Measurements from ENCODE around the gene SLC7A6. TPM values are rescaled to one million over a fixed set of nuclear protein-coding genes. Genes with fewer than 3 reads are reported as not detected.
"Not testable (repeated sequence)": the region's sequence is repeated elsewhere in the genome, so short reads cannot be mapped to it uniquely, and the experiment has no call there.

The SLC7A6 gene
- total RNA-seq, 2 donors from 2014 or later: 28.4 to 39.7 TPM

DNA sequence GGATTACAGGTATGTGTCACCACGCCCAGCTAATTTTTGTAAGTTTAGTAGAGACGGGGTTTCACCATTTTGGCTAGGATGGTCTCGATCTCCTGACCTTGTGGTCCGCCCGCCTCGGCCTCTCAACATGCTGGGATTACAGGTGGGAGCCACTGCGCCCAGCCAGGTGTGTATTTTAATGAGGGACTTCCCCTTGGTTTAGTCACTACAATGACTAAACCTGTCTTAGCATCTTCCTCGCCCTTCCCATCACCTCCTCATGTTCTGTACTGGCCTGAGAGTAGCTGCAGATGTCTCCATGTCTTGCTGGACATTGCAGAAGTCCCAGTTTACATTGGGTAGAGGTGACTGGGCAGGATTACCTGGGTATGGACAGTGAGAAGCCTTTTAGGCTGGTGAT, 9.6 kb downstream of the SLC7A6 start:
- intact Hi-C loops (cut with DNase I): no loop called here
- DNase-seq (ENCODE audit: low spot score): no peak

- intact Hi-C loops (cut with DNase I): no loop called here
- DNase-seq (ENCODE audit: low spot score): no peak
Observed at GRCh38 chr16:68274441-68274840, 10.1 kb downstream of the SLC7A6 start.

GRCh38 chr16:68275611-68276191, 11.4 kb downstream of the SLC7A6 start:
- DNase-seq (ENCODE audit: low spot score): no peak
- intact Hi-C loops (cut with DNase I): no loop called here

GRCh38 chr16:68276223-68276622, 11.9 kb downstream of the SLC7A6 start:
- no peak for DNase-seq (ENCODE audit: low spot score)
- intact Hi-C loops (cut with DNase I): no loop called here

GRCh38 chr16:68279726-68280558, 15.6 kb downstream of the SLC7A6 start:
- intact Hi-C loops (cut with DNase I): loop anchor here in 1 of 2 donors (1.0 kb wide), 1 partner anchor 31 kb away; the partner anchor contains the start of gene PRMT7

DNA sequence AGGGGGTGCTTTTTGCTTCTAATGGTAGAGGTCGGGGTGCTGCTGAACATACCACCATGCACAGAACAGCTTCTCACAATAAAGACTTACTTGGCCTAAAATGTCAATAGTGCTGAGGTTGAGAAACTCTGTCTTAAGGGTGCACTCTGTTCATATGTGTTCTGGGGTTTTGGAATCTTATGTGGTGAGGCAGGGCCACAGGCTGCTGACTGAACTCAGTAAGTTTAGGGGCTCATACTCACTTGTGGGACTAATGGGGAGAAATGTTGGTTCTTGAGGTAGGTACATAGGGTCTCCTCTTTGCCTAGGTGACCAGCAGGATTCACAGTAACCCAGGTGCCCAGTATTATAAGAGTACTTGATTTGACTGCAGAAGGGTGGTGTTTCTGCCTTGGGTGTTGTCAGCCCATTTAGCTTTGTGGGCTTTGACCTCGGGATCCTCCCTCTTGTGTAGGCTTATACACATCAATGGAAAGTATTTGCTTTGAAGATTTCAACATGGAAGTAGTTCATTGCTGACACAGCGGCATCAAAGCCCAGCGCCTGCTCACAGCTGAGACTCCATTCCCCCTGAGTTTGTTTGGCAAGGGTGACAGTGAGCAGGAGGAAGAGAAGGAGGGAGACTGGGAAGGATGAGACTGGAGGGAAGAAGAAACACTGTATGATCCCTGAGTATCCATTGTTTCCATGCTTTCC, 17.2 kb downstream of the SLC7A6 start:
- peak; percentile 24 for DNase-seq (ENCODE audit: low spot score)
- intact Hi-C loops (cut with DNase I): no loop called here

More at GRCh38 chr16:68279726-68280558, 15.6 kb downstream of the SLC7A6 start:
- DNase-seq (ENCODE audit: low spot score): peak; percentile 15

- DNase-seq (ENCODE audit: low spot score): no peak
- intact Hi-C loops (cut with DNase I): no loop called here
Observed at GRCh38 chr16:68282064-68282452, 17.7 kb downstream of the SLC7A6 start.

GRCh38 chr16:68283346-68283745, 19.0 kb downstream of the SLC7A6 start:
- DNase-seq (ENCODE audit: low spot score): no peak
- intact Hi-C loops (cut with DNase I): no loop called here

DNA sequence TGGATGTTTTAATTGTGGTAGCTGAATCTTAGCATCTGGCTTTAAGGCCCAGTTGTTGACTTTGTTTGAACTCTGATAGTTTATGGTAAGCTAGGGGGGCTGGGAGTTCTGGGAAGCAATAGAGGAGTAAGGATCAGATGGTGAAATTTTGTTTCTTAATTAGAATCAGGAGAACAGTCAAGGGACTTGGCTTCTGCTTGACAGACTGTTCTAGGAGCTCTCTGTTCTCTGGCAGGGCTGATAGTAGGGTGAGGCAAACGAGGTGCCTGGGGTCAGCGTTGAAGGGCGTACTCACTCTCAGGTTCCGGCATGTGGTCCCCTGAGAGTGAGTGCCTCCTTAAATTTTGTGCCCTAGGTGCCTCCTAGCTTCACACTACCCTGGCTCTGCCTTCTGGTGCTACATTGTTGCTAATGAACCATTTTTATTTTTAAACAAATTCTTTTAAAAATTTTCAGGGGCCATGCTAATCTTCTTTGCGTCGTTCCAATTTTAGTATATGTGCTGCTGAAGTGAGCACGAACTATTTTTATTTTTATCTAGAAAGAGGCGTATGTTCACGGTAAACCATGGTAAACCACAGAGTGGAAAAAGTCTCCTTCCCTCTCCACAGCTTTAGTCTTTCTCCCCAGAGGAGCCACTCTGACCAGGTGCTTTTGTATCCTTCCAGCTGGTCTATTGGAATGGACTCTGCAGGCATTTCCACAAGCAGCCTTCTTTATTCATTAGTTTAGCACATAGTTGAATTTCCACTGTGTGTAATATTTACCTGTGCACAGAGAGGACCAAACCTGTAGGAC, 19.7 kb downstream of the SLC7A6 start:
- intact Hi-C loops (cut with DNase I): no loop called here
- no peak for DNase-seq (ENCODE audit: low spot score)

GRCh38 chr16:68284847-68285246, 20.5 kb downstream of the SLC7A6 start:
- intact Hi-C loops (cut with DNase I): no loop called here
- DNase-seq (ENCODE audit: low spot score): no peak

DNA sequence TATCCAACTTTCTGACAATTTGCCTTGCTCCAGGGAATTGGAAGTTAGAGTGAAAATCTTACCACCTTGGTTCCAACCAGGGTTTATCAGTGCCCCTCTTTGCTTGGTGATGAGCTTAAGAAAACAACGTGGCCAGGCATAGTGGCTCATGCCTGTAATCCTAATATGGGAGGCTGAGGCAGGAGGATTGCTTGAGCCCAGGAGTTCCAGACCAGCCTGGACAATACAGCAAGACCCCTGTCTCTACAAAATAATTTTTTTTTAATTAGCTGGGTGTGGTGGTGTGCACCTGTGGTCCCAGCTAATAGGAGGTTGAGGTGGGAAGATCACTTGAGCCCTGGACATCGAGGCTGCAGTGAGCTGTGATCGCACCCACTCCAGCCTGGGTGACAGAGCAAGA, 21.4 kb downstream of the SLC7A6 start:
- DNase-seq (ENCODE audit: low spot score): no peak
- intact Hi-C loops (cut with DNase I): no loop called here

DNA sequence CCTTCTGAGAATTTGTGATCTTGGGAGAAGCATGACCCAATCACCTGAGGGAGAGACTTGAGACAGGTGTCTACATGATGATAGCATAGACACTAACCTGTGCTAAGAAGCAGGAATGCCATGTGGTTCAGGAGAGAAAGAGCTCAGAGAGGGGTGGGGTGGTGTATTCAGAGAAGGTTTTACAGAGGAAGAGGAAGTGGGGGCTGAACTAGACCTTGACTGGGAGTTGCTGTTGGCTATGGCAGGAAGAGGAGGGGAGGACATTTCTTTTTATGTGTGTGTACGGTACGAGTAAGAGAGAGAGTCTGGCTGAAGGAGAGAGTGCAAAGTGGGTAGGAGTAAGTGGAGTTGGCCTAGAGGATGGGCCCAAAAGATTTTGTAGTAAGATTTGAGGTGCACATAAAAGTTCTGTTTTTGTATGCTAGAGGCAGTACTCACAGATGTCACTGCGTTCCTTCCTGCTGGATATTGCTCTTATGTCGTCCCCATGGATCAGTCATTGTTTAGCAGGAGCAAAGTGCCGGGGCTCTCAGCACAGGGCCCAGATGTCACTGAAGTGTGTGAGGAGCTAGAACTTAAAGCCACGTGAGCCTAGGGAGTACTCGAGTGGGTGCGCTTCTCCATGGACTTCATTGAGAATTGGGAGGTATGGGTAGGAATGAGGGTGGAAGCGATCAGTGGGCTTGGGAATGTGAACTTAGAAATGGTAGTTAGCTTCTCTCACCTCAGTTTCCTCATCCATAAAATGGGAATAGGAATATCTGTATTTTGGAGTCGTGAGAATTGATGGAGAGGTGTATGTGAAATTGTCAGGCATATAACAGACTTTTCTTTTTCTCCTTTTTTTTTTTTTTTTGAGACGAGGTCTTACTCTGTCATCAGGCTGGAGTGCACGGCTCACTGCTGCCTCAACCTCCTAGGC, 22.1 kb downstream of the SLC7A6 start:
- no peak for DNase-seq (ENCODE audit: low spot score)
- intact Hi-C loops (cut with DNase I): no loop called here

DNA sequence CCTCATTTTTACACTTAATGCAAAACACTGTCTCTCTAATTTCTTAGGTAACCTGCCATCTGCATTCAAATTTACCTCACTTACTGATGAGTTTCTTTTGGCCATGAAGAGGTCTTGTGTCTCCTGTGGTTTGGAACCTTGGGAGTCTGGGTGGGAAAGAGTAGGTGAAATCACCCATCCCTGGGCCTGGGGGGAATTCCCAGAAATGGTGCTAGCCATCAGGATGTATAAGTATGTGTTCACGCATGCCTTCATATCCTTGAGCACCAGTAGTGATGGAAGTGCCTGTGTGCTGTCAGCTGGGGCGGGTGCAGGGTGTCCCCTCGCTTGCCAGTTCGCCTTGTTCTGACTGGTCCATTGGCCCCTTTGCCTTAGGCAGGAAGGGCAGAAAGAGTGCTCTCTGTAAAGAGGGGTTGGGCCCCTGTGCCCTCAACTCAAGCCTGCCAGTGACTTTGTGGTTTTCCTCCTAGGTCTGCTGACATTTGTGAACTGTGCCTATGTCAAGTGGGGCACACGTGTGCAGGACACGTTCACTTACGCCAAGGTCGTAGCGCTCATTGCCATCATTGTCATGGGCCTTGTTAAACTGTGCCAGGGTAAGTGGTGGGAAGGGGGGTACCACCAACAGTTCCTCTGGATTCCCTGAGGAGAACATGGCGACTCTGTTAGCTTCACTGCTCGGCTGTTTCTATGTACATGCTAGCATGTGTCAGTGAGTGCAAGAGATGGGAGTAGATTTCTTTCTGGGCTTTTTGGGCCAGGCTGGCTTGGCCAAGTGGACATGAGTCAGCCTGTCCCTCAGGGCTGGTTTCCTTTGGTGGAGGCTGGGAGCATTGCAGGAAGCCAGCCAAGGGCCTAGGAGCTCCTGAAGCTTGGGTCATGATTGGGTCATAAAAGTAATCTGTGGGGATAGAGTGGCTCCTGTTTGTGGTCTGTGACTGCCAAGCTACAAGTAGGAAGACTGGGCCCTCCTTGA, 23.2 kb downstream of the SLC7A6 start:
- intact Hi-C loops (cut with DNase I): no loop called here
- DNase-seq (ENCODE audit: low spot score): peak; percentile 93

DNA sequence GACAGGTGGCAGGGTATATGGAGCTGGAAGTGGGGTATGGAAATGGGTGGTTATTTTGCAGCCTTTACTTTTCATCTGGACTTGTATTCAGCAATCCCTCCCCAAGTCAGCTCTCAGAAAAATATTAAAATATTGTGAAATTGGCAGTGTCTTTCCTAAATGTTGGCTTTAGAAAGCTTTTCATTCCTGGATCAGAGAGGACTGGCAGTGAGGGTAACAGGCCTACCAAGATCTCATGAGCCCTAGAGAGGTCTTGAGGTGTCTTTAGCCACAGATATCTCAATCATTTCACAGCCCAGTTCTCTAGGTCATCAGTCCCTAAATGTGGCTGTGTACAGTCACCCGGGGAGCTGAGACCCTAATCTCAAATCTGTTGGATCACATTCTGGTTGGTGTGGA, 23.9 kb downstream of the SLC7A6 start:
- intact Hi-C loops (cut with DNase I): no loop called here
- no peak for DNase-seq (ENCODE audit: low spot score)

- DNase-seq (ENCODE audit: low spot score); intact Hi-C loops (cut with DNase I): not testable (repeated sequence)
Observed at GRCh38 chr16:68288796-68289195, 24.5 kb downstream of the SLC7A6 start.

DNA sequence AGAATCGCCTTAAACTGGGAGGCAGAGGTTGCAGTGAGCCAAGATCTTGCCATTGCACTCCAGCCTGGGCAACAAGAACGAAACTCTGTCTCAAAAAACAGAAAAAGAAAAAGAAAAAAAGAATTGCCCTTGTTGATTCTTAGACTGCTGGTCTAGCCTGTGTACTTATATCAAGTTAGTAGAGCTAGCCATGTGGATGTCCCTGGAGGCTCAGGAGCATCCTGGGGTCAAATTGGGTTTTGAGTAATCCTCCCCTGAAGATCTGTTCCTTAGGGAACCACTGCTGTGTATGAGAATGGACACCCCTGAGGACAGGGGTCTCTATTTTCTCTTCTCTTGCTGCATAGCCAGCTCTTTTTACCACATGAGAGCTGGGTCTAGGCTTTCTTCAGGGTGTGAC, 24.9 kb downstream of the SLC7A6 start:
- intact Hi-C loops (cut with DNase I): no loop called here
- no peak for DNase-seq (ENCODE audit: low spot score)

DNA sequence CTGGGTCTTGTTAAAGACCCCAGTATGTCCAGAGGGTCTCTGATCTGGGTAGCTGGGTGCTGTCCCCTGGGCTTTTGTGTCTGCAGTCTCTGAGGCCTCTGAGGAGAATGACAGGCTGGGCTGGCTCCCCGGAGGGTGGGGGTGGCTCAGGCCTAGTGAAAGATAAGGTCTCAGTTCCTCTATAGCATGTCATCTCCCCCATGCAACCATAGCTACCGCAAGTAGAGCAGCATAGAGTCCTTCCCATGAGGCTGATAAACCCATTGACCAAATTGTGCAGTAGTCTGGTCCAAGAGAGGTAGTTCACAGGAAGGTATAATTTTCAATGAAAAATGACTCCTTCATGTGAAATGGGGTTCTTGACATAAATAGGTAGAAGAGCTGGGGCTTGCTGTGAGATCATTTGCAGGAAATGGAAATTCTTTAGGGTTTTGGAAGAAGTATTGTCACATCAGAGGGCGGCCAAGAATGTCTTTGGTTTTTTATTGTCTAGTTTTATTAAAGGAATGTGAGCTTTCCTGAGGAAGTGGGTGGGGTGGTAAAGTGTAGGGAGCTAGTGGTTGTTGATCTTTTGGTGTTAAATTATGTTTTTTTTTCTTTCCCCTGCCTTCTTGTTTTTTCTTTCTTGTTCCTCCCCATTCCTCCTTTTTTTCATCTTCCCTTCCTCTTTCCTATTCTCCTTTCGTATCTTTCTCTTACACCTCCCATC, 25.4 kb downstream of the SLC7A6 start:
- intact Hi-C loops (cut with DNase I): no loop called here
- no peak for DNase-seq (ENCODE audit: low spot score)

Measured in posterior vena cava (tissue), 2 donors.